Measurements from ENCODE around the gene FOLR2.

- TF ChIP-seq CTCF (optimal IDR thresholded peaks at IDR 0.05 in 1 of 3, IDR thresholded peaks at IDR 0.05 in 1 of 3, conservative IDR thresholded peaks at IDR 0.05 in 1 of 3; ENCODE audit: extremely low read depth in 1 of 3, insufficient read depth in 2 of 3, low read length in 3 of 3) (no peak), EZH2 (IDR thresholded peaks at IDR 0.05; ENCODE audit: low read length) (no peak)
Measured at GRCh38 chr11:72235351-72236057, 18.9 kb downstream of the FOLR2 start.

Measured in keratinocyte (primary cell).